ENCODE results near the gene CACNB4.

CACNB4 gene

GRCh38 chr2:151927501-151928221, 171.2 kb downstream of the CACNB4 start:
- Histone ChIP-seq H3K9me2 (replicated peaks; ENCODE audit: low read depth, low read length) (no peaks in the 10 kb centered on the region), H3K9me3 (ENCODE audit: insufficient read depth, low read depth, low read length) (no peaks in the 10 kb centered on the region), H3K4me2 (ENCODE audit: low read depth, low read length, poor library complexity, severe bottlenecking) (no peak overlapping the region), H4K20me1 (ENCODE audit: insufficient read depth, low read length, poor library complexity, severe bottlenecking) (no peaks in the 10 kb centered on the region), H3K36me3 (ENCODE audit: insufficient read depth, low read length) (no peaks in the 10 kb centered on the region), H3K4me1 (ENCODE audit: insufficient read depth, low read length, poor library complexity, severe bottlenecking) (peaks cover 10% of the 10 kb centered on the region), H3K4me3 (ENCODE audit: low read length, poor library complexity, severe bottlenecking) (no peak overlapping the region), H3K27me3 (ENCODE audit: insufficient read depth, low read length, poor library complexity, severe bottlenecking) (no peaks in the 10 kb centered on the region), H3F3A (ENCODE audit: low read depth) (no peaks in the 10 kb centered on the region), H3K9ac (ENCODE audit: low read depth, low read length, poor library complexity, severe bottlenecking) (no peak overlapping the region), H2AFZ (ENCODE audit: low read length) (no peak overlapping the region), H3K79me2 (ENCODE audit: insufficient read depth, low read length) (no peaks in the 10 kb centered on the region)
- TF ChIP-seq EZH2phosphoT487 (IDR thresholded peaks at IDR 0.05; ENCODE audit: borderline replicate concordance): no peak
- TF ChIP-seq, protein P1, sequence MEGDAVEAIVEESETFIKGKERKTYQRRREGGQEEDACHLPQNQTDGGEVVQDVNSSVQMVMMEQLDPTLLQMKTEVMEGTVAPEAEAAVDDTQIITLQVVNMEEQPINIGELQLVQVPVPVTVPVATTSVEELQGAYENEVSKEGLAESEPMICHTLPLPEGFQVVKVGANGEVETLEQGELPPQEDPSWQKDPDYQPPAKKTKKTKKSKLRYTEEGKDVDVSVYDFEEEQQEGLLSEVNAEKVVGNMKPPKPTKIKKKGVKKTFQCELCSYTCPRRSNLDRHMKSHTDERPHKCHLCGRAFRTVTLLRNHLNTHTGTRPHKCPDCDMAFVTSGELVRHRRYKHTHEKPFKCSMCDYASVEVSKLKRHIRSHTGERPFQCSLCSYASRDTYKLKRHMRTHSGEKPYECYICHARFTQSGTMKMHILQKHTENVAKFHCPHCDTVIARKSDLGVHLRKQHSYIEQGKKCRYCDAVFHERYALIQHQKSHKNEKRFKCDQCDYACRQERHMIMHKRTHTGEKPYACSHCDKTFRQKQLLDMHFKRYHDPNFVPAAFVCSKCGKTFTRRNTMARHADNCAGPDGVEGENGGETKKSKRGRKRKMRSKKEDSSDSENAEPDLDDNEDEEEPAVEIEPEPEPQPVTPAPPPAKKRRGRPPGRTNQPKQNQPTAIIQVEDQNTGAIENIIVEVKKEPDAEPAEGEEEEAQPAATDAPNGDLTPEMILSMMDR (conservative IDR thresholded peaks at IDR 0.05; ENCODE audit: low read length): no peak

DNA sequence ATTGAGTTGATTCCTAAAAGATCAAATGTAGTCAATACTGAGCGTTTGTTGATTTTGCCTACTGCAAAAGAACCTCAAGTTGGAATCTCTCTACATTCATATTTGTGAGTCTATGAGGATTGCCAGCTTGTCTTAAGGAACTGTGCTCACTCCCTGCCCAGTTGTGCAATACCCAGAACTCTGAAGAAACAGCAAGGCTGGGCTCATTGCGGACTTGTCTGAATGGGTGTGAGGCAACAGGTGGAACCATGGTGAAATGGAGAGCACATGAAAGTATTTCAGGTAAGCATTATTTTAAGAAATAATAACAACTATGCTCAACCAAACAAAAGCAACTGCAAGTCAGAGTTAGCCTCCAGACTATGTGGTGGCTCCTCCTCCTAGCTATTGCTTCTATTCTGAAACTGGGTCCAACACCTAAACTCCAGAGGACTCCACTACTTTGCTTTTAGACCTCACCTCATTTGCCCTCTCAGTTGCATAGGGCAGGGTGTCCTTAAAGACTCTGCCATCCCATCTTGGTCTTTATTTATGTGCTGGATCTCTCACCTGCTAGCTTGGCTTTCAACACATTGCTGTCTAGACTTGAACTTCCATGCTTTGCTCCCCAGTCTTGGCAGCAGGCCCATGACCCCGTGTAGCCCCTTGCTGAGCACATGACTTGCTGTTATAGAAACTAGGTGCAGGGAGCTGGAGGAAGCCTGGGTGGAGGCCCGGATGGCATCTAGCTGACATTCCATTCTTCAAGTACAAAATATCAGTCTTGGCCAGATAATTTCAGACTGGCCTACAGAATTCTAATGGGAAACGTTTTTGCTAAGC, 175.8 kb downstream of the CACNB4 start:
- TF ChIP-seq EZH2phosphoT487 (IDR thresholded peaks at IDR 0.05; ENCODE audit: borderline replicate concordance): no peak
- TF ChIP-seq, protein P1 (conservative IDR thresholded peaks at IDR 0.05; ENCODE audit: low read length): no peak
- Histone ChIP-seq H3K9me3 (ENCODE audit: insufficient read depth, low read depth, low read length) (no peaks in the 10 kb centered on the region), H2AFZ (ENCODE audit: low read length) (no peak overlapping the region), H3K27me3 (ENCODE audit: insufficient read depth, low read length, poor library complexity, severe bottlenecking) (no peaks in the 10 kb centered on the region), H3K4me2 (ENCODE audit: low read depth, low read length, poor library complexity, severe bottlenecking) (no peak overlapping the region), H3F3A (ENCODE audit: low read depth) (no peaks in the 10 kb centered on the region), H3K4me1 (ENCODE audit: insufficient read depth, low read length, poor library complexity, severe bottlenecking) (no peaks in the 10 kb centered on the region), H3K36me3 (ENCODE audit: insufficient read depth, low read length) (no peaks in the 10 kb centered on the region), H3K9me2 (replicated peaks; ENCODE audit: low read depth, low read length) (no peaks in the 10 kb centered on the region), H3K4me3 (ENCODE audit: low read length, poor library complexity, severe bottlenecking) (no peak overlapping the region), H3K9ac (ENCODE audit: low read depth, low read length, poor library complexity, severe bottlenecking) (no peak overlapping the region), H4K20me1 (ENCODE audit: insufficient read depth, low read length, poor library complexity, severe bottlenecking) (no peaks in the 10 kb centered on the region), H3K79me2 (ENCODE audit: insufficient read depth, low read length) (no peaks in the 10 kb centered on the region)

- H3K36me3 ChIP-seq (ENCODE audit: insufficient read depth, low read length): no peaks in the 10 kb centered on the region
- H3K4me1 ChIP-seq (ENCODE audit: insufficient read depth, low read length, poor library complexity, severe bottlenecking): no peaks in the 10 kb centered on the region
- H3F3A ChIP-seq (ENCODE audit: low read depth): no peaks in the 10 kb centered on the region
- H3K79me2 ChIP-seq (ENCODE audit: insufficient read depth, low read length): no peaks in the 10 kb centered on the region
- H3K9me2 ChIP-seq (replicated peaks; ENCODE audit: low read depth, low read length): no peaks in the 10 kb centered on the region
- no peaks in the 10 kb centered on the region for H3K9me3 ChIP-seq (ENCODE audit: insufficient read depth, low read depth, low read length)
- no peaks in the 10 kb centered on the region for H3K27me3 ChIP-seq (ENCODE audit: insufficient read depth, low read length, poor library complexity, severe bottlenecking)
- TF ChIP-seq, protein P1 (conservative IDR thresholded peaks at IDR 0.05; ENCODE audit: low read length): no peak
- no peak for TF ChIP-seq EZH2phosphoT487 (IDR thresholded peaks at IDR 0.05; ENCODE audit: borderline replicate concordance)
- H3K4me3 ChIP-seq (ENCODE audit: low read length, poor library complexity, severe bottlenecking): no peak overlapping the region
- H3K4me2 ChIP-seq (ENCODE audit: low read depth, low read length, poor library complexity, severe bottlenecking): no peak overlapping the region
- no peak overlapping the region for H2AFZ ChIP-seq (ENCODE audit: low read length)
- no peak overlapping the region for H3K9ac ChIP-seq (ENCODE audit: low read depth, low read length, poor library complexity, severe bottlenecking)
- H4K20me1 ChIP-seq (ENCODE audit: insufficient read depth, low read length, poor library complexity, severe bottlenecking): no peaks in the 10 kb centered on the region
Observed at GRCh38 chr2:151919786-151920185, 179.1 kb downstream of the CACNB4 start.

All from Loucy (cell line).